GM12878 (cell line): ENCODE results near the gene LONP1. TPM values are rescaled to one million over a fixed set of nuclear protein-coding genes. Genes with fewer than 3 reads are reported as not detected.

Experiments used
- ATF7 ChIP-seq: fragments of 450-650 bp; IDR thresholded peaks from 2 replicates; pipeline ENCODE4 v1.6.1; 2016; ENCODE audit warnings: low read depth, mild to moderate bottlenecking
- BCLAF1 ChIP-seq: fragments of 450-650 bp; IDR thresholded peaks from 2 replicates; pipeline ENCODE4 v1.6.1; 2017; ENCODE audit warnings: antibody characterized with exemption, mild to moderate bottlenecking, moderate library complexity
- CBFB ChIP-seq: IDR thresholded peaks from 2 replicates; pipeline ENCODE4 v1.6.1; 2016; ENCODE audit warnings: antibody characterized with exemption, low read depth
- ESRRA ChIP-seq: IDR thresholded peaks from 2 replicates; pipeline ENCODE4 v1.6.1; 2012; ENCODE audit warnings: mild to moderate bottlenecking, low read length, improper control_type of control experiment
- MEF2B ChIP-seq: fragments of 450-650 bp; IDR thresholded peaks from 2 replicates; pipeline ENCODE4 v1.6.1; 2018; ENCODE audit warnings: mild to moderate bottlenecking, moderate library complexity; ENCODE audit not compliant: partially characterized antibody, poor library complexity, severe bottlenecking
- MTA2 ChIP-seq: fragments of 450-650 bp; IDR thresholded peaks from 2 replicates; pipeline ENCODE4 v1.6.1; 2016; ENCODE audit warnings: low read depth, mild to moderate bottlenecking, moderate library complexity
- PAX5 ChIP-seq: IDR thresholded peaks from 2 replicates; pipeline ENCODE4 v1.6.1; 2011; ENCODE audit warnings: low read depth, low read length, borderline replicate concordance
- RBBP5 ChIP-seq: fragments of 200-600 bp; sonication (generic); conservative IDR thresholded peaks from 2 replicates; pipeline ENCODE4 v1.6.1; 2016
- SRF ChIP-seq, 2 experiments: IDR thresholded peaks; 2 replicates each; pipeline ENCODE4 v1.6.1; 2011; ENCODE audit warnings: low read depth in 2 of 2, low read length in 2 of 2, mild to moderate bottlenecking in 1 of 2, moderate library complexity in 1 of 2
- TCF12 ChIP-seq: IDR thresholded peaks from 2 replicates; pipeline ENCODE4 v1.6.1; 2011; ENCODE audit warnings: low read depth, mild to moderate bottlenecking, low read length
- YY1 ChIP-seq: IDR thresholded peaks from 2 replicates; pipeline ENCODE4 v1.6.1; 2011; ENCODE audit warnings: low read depth, mild to moderate bottlenecking, low read length
- polyA plus RNA-seq, 11 experiments: library from polyadenylated mRNA; depleted of rRNA in 4 of 11; unstranded in 6 of 11; stranded (reverse) in 5 of 11; fragments of >200 nt; fragmentation: Nextera tagmentation in 4 of 11; fragmentation: Illumina TruSeq in 1 of 11; extraction: Ambion mirVana in 4 of 11; extraction: Trizol in 1 of 11; gene quantifications; 1 replicate in 1 of 11; 2 replicates in 10 of 11; pipeline versions ENCODE4 v1.2.1 to v1.2.3, GENCODE V29; 2011 to 2016; ENCODE audit warnings: inconsistent platforms in 2 of 11, missing spikeins in 2 of 11, low read depth in 1 of 11
- total RNA-seq, 4 experiments: library from RNA; depleted of rRNA in 3 of 4; stranded (reverse); fragments of >200 nt in 3 of 4; fragmentation: Illumina TruSeq in 1 of 4; extraction: Trizol in 1 of 4; gene quantifications; 2 replicates each; pipeline versions ENCODE4 v1.2.1 to v1.2.3, GENCODE V29; 2013 to 2021
- TF ChIP-seq, protein P1 (sequence below): fragments of 450-650 bp; IDR thresholded peaks from 2 replicates; pipeline ENCODE4 v1.6.1; 2018; ENCODE audit warnings: mild to moderate bottlenecking, low read depth, moderate library complexity; ENCODE audit not compliant: partially characterized antibody
- TF ChIP-seq, protein P2 (sequence below): fragments of 450-650 bp; IDR thresholded peaks from 2 replicates; pipeline ENCODE4 v1.6.1; 2014; ENCODE audit warnings: mild to moderate bottlenecking

LONP1 gene
- total and polyA plus RNA-seq, 10 of the 15 experiments (the other 5 are each of a cell fraction or from before 2014, with no cell fraction given): 0.61 to 136 (median 59.5) TPM

- TF ChIP-seq, protein P1, sequence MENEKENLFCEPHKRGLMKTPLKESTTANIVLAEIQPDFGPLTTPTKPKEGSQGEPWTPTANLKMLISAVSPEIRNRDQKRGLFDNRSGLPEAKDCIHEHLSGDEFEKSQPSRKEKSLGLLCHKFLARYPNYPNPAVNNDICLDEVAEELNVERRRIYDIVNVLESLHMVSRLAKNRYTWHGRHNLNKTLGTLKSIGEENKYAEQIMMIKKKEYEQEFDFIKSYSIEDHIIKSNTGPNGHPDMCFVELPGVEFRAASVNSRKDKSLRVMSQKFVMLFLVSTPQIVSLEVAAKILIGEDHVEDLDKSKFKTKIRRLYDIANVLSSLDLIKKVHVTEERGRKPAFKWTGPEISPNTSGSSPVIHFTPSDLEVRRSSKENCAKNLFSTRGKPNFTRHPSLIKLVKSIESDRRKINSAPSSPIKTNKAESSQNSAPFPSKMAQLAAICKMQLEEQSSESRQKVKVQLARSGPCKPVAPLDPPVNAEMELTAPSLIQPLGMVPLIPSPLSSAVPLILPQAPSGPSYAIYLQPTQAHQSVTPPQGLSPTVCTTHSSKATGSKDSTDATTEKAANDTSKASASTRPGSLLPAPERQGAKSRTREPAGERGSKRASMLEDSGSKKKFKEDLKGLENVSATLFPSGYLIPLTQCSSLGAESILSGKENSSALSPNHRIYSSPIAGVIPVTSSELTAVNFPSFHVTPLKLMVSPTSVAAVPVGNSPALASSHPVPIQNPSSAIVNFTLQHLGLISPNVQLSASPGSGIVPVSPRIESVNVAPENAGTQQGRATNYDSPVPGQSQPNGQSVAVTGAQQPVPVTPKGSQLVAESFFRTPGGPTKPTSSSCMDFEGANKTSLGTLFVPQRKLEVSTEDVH: no peak
- TF ChIP-seq MTA2 (no peak), SRF (IDR thresholded peaks at IDR 0.05; ENCODE audit: low read depth in 2 of 2, low read length in 2 of 2) (no peak), CBFB (no peak), ATF7 (no peak), ESRRA (no peak), YY1 (no peak), RBBP5 (no peak), TCF12 (no peak), MEF2B (no peak), BCLAF1 (no peak), PAX5 (no peak)
- TF ChIP-seq, protein P2, sequence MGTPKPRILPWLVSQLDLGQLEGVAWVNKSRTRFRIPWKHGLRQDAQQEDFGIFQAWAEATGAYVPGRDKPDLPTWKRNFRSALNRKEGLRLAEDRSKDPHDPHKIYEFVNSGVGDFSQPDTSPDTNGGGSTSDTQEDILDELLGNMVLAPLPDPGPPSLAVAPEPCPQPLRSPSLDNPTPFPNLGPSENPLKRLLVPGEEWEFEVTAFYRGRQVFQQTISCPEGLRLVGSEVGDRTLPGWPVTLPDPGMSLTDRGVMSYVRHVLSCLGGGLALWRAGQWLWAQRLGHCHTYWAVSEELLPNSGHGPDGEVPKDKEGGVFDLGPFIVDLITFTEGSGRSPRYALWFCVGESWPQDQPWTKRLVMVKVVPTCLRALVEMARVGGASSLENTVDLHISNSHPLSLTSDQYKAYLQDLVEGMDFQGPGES: no peak
Measured at GRCh38 chr19:5645409-5645808, 74.5 kb downstream of the LONP1 start (continued).
